SK-N-SH (cell line): ENCODE results near the gene TUBA4A. TPM values are rescaled to one million over a fixed set of nuclear protein-coding genes. Genes with fewer than 3 reads are reported as not detected.

Experiments used
- CTCF ChIA-PET: fragments of 300-600, 350-600 bp; formaldehyde crosslinking; extraction: SDS; loops from one replicate; lab custom pipeline; 2021; lab: Yijun Ruan, JAX
- POLR2A ChIA-PET: fragments of 350-600 bp; sonication (Branson Sonifier 250); formaldehyde crosslinking; extraction: SDS; loops from one replicate; lab custom pipeline; 2020; ENCODE audit warnings: antibody characterized with exemption, inconsistent platforms; lab: Yijun Ruan, JAX
- DNase-seq: peaks from one replicate; pipeline ENCODE4 v3.0.0; 2012
- H2AFZ ChIP-seq: fragments of 200-600 bp; sonication (generic); 2 replicates; pipeline ENCODE4 v1.8.1; 2016; ENCODE audit warnings: antibody characterized with exemption, mild to moderate bottlenecking, low read depth
- H3F3A ChIP-seq: fragments of 200-600 bp; sonication (generic); replicated peaks from 2 replicates; pipeline ENCODE3; 2016; ENCODE audit warnings: antibody characterized with exemption, mild to moderate bottlenecking; ENCODE audit not compliant: insufficient read depth
- H3K27ac ChIP-seq, 2 experiments: fragments of 200-500 bp in 1 of 2; fragments of 200-600 bp in 1 of 2; sonication (Bioruptor generic) in 1 of 2; sonication (generic), shearing (Covaris generic) in 1 of 2; 2 replicates each; pipeline versions ENCODE4 v1.5.1 to v1.6.1; 2014 to 2016; ENCODE audit warnings: low read depth in 2 of 2, inconsistent platforms in 1 of 2, low read length in 1 of 2, mild to moderate bottlenecking in 1 of 2, mixed read lengths in 1 of 2
- H3K27me3 ChIP-seq: fragments of 200-600 bp; sonication (generic), shearing (Covaris generic); 2 replicates; pipeline ENCODE4 v1.6.1; 2016; ENCODE audit warnings: mixed run types; ENCODE audit not compliant: insufficient read depth
- H3K36me3 ChIP-seq, 2 experiments: fragments of 200-500 bp in 1 of 2; fragments of 200-600 bp in 1 of 2; sonication (Bioruptor generic) in 1 of 2; sonication (generic) in 1 of 2; replicated peaks in 1 of 2; 2 replicates each; pipeline versions ENCODE3 to v1.5.1; 2014 to 2016; ENCODE audit warnings: low read length in 1 of 2, mild to moderate bottlenecking in 1 of 2; ENCODE audit not compliant: insufficient read depth in 2 of 2, control insufficient read depth in 1 of 2
- H3K4me1 ChIP-seq, 2 experiments: fragments of 200-500 bp in 1 of 2; fragments of 200-600 bp in 1 of 2; sonication (Bioruptor generic) in 1 of 2; sonication (generic), shearing (Covaris generic) in 1 of 2; 2 replicates each; pipeline versions ENCODE4 v1.5.1 to v1.6.1; 2014 to 2016; ENCODE audit warnings: low read depth in 1 of 2, low read length in 1 of 2, mixed run types in 1 of 2; ENCODE audit not compliant: insufficient read depth in 2 of 2, control insufficient read depth in 1 of 2
- H3K4me2 ChIP-seq: fragments of 200-600 bp; sonication (generic), shearing (Covaris generic); 2 replicates; pipeline ENCODE4 v1.6.1; 2017; ENCODE audit warnings: mixed run types
- H3K4me3 ChIP-seq, 2 experiments: fragments of 200-500 bp in 1 of 2; fragments of 200-600 bp in 1 of 2; sonication (Bioruptor generic) in 1 of 2; sonication (generic), shearing (Covaris generic) in 1 of 2; 2 replicates each; pipeline versions ENCODE4 v1.5.1 to v1.8.1; 2014 to 2016; ENCODE audit warnings: low read depth in 2 of 2, inconsistent platforms in 1 of 2, low read length in 1 of 2, mild to moderate bottlenecking in 1 of 2, mixed read lengths in 1 of 2, moderate library complexity in 1 of 2
- H3K79me2 ChIP-seq: fragments of 200-600 bp; sonication (generic); 2 replicates; pipeline ENCODE4 v1.8.1; 2017; ENCODE audit warnings: mild to moderate bottlenecking; ENCODE audit not compliant: insufficient read depth
- H3K9ac ChIP-seq: fragments of 200-600 bp; sonication (generic); 2 replicates; pipeline ENCODE4 v1.6.1; 2017; ENCODE audit warnings: mixed run types
- H3K9me2 ChIP-seq: fragments of 200-600 bp; sonication (generic); 2 replicates; pipeline ENCODE4 v1.6.1; 2017; ENCODE audit warnings: mixed run types
- H3K9me3 ChIP-seq: fragments of 200-600 bp; sonication (generic); 2 replicates; pipeline ENCODE4 v1.6.1; 2017; ENCODE audit warnings: mixed run types, mild to moderate bottlenecking, moderate library complexity
- H4K20me1 ChIP-seq: fragments of 200-600 bp; sonication (generic); 2 replicates; pipeline ENCODE4 v1.6.1; 2017; ENCODE audit warnings: mild to moderate bottlenecking, mixed run types; ENCODE audit not compliant: insufficient read depth
- ELF1 ChIP-seq: IDR thresholded peaks from 2 replicates; pipeline ENCODE4 v1.4.0; 2012
- FOXJ3 ChIP-seq: sonication (generic); formaldehyde crosslinking; IDR thresholded peaks from 2 replicates; pipeline ENCODE4 v1.5.1; 2020; ENCODE audit warnings: mild to moderate bottlenecking, missing genetic modification reagents
- GABPA ChIP-seq: IDR thresholded peaks from 2 replicates; pipeline ENCODE4 v1.4.0; 2012; ENCODE audit warnings: low read depth, mild to moderate bottlenecking
- MXI1 ChIP-seq: IDR thresholded peaks from 2 replicates; pipeline ENCODE4 v1.6.1; 2012; ENCODE audit warnings: mild to moderate bottlenecking, low read depth, low read length, improper control_type of control experiment
- NFIC ChIP-seq: IDR thresholded peaks from 2 replicates; pipeline ENCODE4 v1.4.0; 2012; ENCODE audit warnings: borderline replicate concordance
- POLR2AphosphoS5 ChIP-seq: IDR thresholded peaks from 2 replicates; pipeline ENCODE4 v1.6.1; 2012; ENCODE audit warnings: low read depth, low read length
- RAD21 ChIP-seq: IDR thresholded peaks from 2 replicates; pipeline ENCODE4 v1.6.1; 2012; ENCODE audit warnings: mild to moderate bottlenecking, low read length
- RCOR1 ChIP-seq: fragments of 150-350 bp; IDR thresholded peaks from 2 replicates; pipeline ENCODE4 v1.6.1; 2017; ENCODE audit warnings: antibody characterized with exemption, low read length
- RXRA ChIP-seq: IDR thresholded peaks from 2 replicates; pipeline ENCODE4 v1.4.0; 2012; ENCODE audit warnings: low read depth, mild to moderate bottlenecking, borderline replicate concordance
- SIN3A ChIP-seq: IDR thresholded peaks from 2 replicates; pipeline ENCODE4 v1.6.1; 2012; ENCODE audit warnings: low read depth, mild to moderate bottlenecking, low read length, moderate library complexity, borderline replicate concordance
- SMC3 ChIP-seq: IDR thresholded peaks from 2 replicates; pipeline ENCODE4 v1.6.1; 2012; ENCODE audit warnings: low read depth, low read length, improper control_type of control experiment
- TAF1 ChIP-seq: IDR thresholded peaks from 2 replicates; pipeline ENCODE4 v1.6.1; 2012; ENCODE audit warnings: low read depth, mild to moderate bottlenecking, low read length, moderate library complexity, borderline replicate concordance
- YY1 ChIP-seq: IDR thresholded peaks from 2 replicates; pipeline ENCODE4 v1.4.0; 2012; ENCODE audit warnings: low read depth, mild to moderate bottlenecking
- WGBS: methylation state at CpG from one replicate; pipeline ENCODE4 v1.1.6; 2017; ENCODE audit warnings: low lambda C conversion rate; 5-methylcytosine and 5-hydroxymethylcytosine counted together
- polyA plus RNA-seq, 3 experiments: library from polyadenylated mRNA; depleted of rRNA; stranded (reverse); fragments of >200 nt; gene quantifications; 2 replicates each; pipeline ENCODE4 v1.2.3, GENCODE V29; 2012
- TF ChIP-seq, protein P1 (sequence below): IDR thresholded peaks from 2 replicates; pipeline ENCODE4 v1.4.0; 2012; ENCODE audit warnings: low read depth, borderline replicate concordance
- TF ChIP-seq, protein P2 (sequence below): IDR thresholded peaks from 2 replicates; pipeline ENCODE4 v1.4.0; 2012; ENCODE audit warnings: low read depth
- TF ChIP-seq, protein P3 (sequence below): IDR thresholded peaks from 2 replicates; pipeline ENCODE4 v1.4.0; 2012; ENCODE audit warnings: low read depth, borderline replicate concordance
- TF ChIP-seq, protein P4 (sequence below): fragments of 200-600 bp; sonication (generic); IDR thresholded peaks from 2 replicates; pipeline ENCODE4 v1.6.1; 2017; ENCODE audit warnings: antibody characterized with exemption, mild to moderate bottlenecking, moderate library complexity

The TUBA4A gene
- polyA plus RNA-seq, 1 of the 3 experiments (the other 2 are of a cell fraction) = 6.2 TPM

DNA sequence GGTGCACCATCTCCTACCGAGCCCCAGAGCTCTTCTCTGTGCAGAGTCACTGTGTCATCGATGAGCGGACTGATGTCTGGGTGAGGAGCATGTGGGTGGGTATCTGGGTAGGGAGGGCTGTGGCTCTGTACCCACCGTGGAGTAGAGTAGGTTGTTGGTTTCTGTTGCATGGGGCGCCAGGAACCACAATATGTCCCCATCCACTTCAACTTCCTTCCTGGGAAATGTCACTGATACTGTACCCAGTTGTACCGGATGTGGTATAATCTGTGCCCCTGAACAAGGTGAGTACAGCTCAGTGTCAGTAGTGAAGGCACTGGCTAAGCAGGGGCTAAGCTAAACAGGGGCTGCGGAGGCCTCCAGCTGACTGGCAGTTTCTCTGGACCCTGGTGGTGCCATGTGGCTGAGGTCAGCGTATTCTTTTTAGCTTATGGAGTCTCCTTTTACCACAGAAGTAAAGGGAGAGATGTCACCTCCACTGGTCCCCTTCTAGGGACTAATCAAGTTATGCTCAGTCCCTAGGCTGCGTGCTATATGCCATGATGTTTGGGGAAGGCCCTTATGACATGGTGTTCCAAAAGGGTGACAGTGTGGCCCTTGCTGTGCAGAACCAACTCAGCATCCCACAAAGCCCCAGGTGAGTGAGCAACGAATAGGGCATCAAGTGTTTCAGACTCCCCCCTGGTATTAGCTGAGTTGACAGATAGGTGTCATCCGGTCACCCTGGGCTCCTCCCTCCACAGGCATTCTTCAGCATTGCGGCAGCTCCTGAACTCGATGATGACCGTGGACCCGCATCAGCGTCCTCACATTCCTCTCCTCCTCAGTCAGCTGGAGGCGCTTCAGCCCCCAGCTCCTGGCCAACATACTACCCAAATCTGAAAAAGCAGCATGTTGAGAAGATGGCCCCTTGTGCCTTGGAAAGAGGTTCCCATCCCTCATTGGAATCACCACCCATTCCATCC lies 5.8 kb downstream of the TUBA4A start:
- peaks cover 19 to 28% of the 10 kb centered on the region in 2 experiments for H3K4me1 ChIP-seq
- H3K36me3 ChIP-seq = peaks cover 6 to 16% of the 10 kb centered on the region in 2 experiments
- H3K9me3 ChIP-seq = no peaks in the 10 kb centered on the region
- TF ChIP-seq, protein P1, sequence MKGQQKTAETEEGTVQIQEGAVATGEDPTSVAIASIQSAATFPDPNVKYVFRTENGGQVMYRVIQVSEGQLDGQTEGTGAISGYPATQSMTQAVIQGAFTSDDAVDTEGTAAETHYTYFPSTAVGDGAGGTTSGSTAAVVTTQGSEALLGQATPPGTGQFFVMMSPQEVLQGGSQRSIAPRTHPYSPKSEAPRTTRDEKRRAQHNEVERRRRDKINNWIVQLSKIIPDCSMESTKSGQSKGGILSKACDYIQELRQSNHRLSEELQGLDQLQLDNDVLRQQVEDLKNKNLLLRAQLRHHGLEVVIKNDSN = no peak
- no peak for TF ChIP-seq RAD21
- no peak overlapping the region for H2AFZ ChIP-seq
- H3K4me3 ChIP-seq = no peak overlapping the region
- H3K27me3 ChIP-seq = 0 out of 2 replicates have a peak, but pooled peaks cover 3% of the 10 kb centered on the region
- POLR2A ChIA-PET = interaction anchor here (1.3 kb wide), 1 partner anchor 579 kb away, joined by 3 read pairs; no protein-coding TSS in a partner anchor
- no peak overlapping the region for H3K9ac ChIP-seq
- H3K79me2 ChIP-seq = peaks cover 20% of the 10 kb centered on the region
- H3K27ac ChIP-seq = no peak overlapping the region
- peaks cover 19% of the 10 kb centered on the region for H3F3A ChIP-seq
- H3K4me2 ChIP-seq = no peak overlapping the region; the same call in 1 of the 2 replicates
- DNase-seq = no peak
- H3K9me2 ChIP-seq = no peaks in the 10 kb centered on the region
- no peaks in the 10 kb centered on the region for H4K20me1 ChIP-seq
- CTCF ChIA-PET = interaction anchor here (1.1 to 3.5 kb wide), 7 partner anchors 17 to 77 kb away, joined by 3 to 19 read pairs (median 5); no protein-coding TSS in a partner anchor
- 92% methylated on average over 13 of the region's 17 CpGs for WGBS

DNA sequence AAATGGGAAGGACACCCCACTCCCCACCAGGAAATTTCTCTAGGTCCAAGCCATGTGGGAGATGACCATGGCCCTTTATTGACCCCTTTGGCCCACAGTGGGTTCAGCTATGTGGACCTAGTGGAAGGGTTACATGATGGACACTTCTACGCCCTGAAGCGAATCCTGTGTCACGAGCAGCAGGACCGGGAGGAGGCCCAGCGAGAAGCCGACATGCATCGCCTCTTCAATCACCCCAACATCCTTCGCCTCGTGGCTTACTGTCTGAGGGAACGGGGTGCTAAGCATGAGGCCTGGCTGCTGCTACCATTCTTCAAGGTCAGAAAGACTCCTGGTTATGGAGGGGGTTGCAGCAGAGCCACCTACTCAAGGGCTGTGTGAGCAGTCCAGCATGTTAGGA lies 7.2 kb downstream of the TUBA4A start:
- H3K4me1 ChIP-seq = peaks cover 19 to 26% of the 10 kb centered on the region in 2 experiments
- peak overlapping the region; percentile 91 for H3K4me2 ChIP-seq
- H3K4me3 ChIP-seq = peak overlapping the region; percentile 84 to 97; a peak in 2 of 4 replicates
- peaks cover 6 to 16% of the 10 kb centered on the region in 2 experiments for H3K36me3 ChIP-seq
- 0 out of 2 replicates have a peak overlapping the region, but pooled peaks have one; percentile 94 for H3K9ac ChIP-seq
- no peaks in the 10 kb centered on the region for H3K9me3 ChIP-seq
- peaks cover 20% of the 10 kb centered on the region for H3K79me2 ChIP-seq
- POLR2A ChIA-PET = interaction anchor here (1.3 to 2.9 kb wide), 3 partner anchors 15 to 28 kb away, joined by 4 to 23 read pairs (median 11); partner anchors contain the start of genes ABCB6, ANKZF1 and ATG9A
- no peak for DNase-seq
- CTCF ChIA-PET = interaction anchor here (1.2 to 3.3 kb wide), 8 partner anchors 30 to 111 kb away, joined by 3 to 20 read pairs (median 5); no protein-coding TSS in a partner anchor
- H4K20me1 ChIP-seq = no peaks in the 10 kb centered on the region
- no peaks in the 10 kb centered on the region for H3K27me3 ChIP-seq
- TF ChIP-seq GABPA = no peak
- TF ChIP-seq SMC3 = no peak
- no peak for TF ChIP-seq RCOR1
- no peak for TF ChIP-seq SIN3A
- no peak for TF ChIP-seq MXI1
- no peak for TF ChIP-seq YY1
- TF ChIP-seq POLR2AphosphoS5 = no peak
- TF ChIP-seq, protein P2, sequence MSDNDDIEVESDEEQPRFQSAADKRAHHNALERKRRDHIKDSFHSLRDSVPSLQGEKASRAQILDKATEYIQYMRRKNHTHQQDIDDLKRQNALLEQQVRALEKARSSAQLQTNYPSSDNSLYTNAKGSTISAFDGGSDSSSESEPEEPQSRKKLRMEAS = no peak
- TF ChIP-seq NFIC = no peak
- no peak for TF ChIP-seq FOXJ3 (CRISPR knock-in tag)
- TF ChIP-seq, protein P3, sequence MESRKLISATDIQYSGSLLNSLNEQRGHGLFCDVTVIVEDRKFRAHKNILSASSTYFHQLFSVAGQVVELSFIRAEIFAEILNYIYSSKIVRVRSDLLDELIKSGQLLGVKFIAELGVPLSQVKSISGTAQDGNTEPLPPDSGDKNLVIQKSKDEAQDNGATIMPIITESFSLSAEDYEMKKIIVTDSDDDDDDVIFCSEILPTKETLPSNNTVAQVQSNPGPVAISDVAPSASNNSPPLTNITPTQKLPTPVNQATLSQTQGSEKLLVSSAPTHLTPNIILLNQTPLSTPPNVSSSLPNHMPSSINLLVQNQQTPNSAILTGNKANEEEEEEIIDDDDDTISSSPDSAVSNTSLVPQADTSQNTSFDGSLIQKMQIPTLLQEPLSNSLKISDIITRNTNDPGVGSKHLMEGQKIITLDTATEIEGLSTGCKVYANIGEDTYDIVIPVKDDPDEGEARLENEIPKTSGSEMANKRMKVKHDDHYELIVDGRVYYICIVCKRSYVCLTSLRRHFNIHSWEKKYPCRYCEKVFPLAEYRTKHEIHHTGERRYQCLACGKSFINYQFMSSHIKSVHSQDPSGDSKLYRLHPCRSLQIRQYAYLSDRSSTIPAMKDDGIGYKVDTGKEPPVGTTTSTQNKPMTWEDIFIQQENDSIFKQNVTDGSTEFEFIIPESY = no peak
- TF ChIP-seq RXRA = no peak
- TF ChIP-seq, protein P1 = no peak
- no peak for TF ChIP-seq ELF1
- TF ChIP-seq TAF1 = no peak
- TF ChIP-seq, protein P4, sequence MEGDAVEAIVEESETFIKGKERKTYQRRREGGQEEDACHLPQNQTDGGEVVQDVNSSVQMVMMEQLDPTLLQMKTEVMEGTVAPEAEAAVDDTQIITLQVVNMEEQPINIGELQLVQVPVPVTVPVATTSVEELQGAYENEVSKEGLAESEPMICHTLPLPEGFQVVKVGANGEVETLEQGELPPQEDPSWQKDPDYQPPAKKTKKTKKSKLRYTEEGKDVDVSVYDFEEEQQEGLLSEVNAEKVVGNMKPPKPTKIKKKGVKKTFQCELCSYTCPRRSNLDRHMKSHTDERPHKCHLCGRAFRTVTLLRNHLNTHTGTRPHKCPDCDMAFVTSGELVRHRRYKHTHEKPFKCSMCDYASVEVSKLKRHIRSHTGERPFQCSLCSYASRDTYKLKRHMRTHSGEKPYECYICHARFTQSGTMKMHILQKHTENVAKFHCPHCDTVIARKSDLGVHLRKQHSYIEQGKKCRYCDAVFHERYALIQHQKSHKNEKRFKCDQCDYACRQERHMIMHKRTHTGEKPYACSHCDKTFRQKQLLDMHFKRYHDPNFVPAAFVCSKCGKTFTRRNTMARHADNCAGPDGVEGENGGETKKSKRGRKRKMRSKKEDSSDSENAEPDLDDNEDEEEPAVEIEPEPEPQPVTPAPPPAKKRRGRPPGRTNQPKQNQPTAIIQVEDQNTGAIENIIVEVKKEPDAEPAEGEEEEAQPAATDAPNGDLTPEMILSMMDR = no peak
- H2AFZ ChIP-seq = no peak overlapping the region
- 97% methylated on average over 10 of the region's 10 CpGs for whole genome bisulfite sequencing
- peaks cover 19% of the 10 kb centered on the region for H3F3A ChIP-seq
- no peaks in the 10 kb centered on the region for H3K9me2 ChIP-seq
- no peak overlapping the region; a peak in 1 of 4 replicates for H3K27ac ChIP-seq
